K562 (cell line): Measurements from ENCODE around the gene DDAH2. TPM values are rescaled to one million over a fixed set of nuclear protein-coding genes. Genes with fewer than 3 reads are reported as not detected.

Source experiments
- BRD9 ChIP-seq: fragments of 450-650 bp; IDR thresholded peaks from 2 replicates; pipeline ENCODE4 v1.6.1; 2018; ENCODE audit warnings: low read depth; ENCODE audit not compliant: partially characterized antibody
- E2F5 ChIP-seq: sonication (generic); formaldehyde crosslinking; IDR thresholded peaks from 2 replicates; pipeline ENCODE4 v1.8.0; 2022; ENCODE audit warnings: mild to moderate bottlenecking, missing genetic modification reagents
- HEY1 ChIP-seq: fragments of 250-450 bp; sonication (Bioruptor Pico); IDR thresholded peaks from 2 replicates; pipeline ENCODE4 v1.5.0; 2020; ENCODE audit warnings: mild to moderate bottlenecking, moderate library complexity, borderline replicate concordance
- HNRNPL ChIP-seq: fragments of 200-400 bp; formaldehyde crosslinking; IDR thresholded peaks from 2 replicates; pipeline ENCODE4 v1.6.1; 2017; ENCODE audit warnings: low read depth, mild to moderate bottlenecking, low read length
- ILK ChIP-seq: fragments of 450-650 bp; IDR thresholded peaks from 2 replicates; pipeline ENCODE4 v1.6.1; 2016; ENCODE audit warnings: missing genetic modification characterization, low read depth, mild to moderate bottlenecking, missing compliant biosample characterization, moderate library complexity, borderline replicate concordance
- KDM4B ChIP-seq, 2 experiments: fragments of 450-650 bp in 1 of 2; sonication (generic) in 1 of 2; IDR thresholded peaks; 2 replicates each; pipeline ENCODE4 v1.6.1; 2016 to 2017; ENCODE audit warnings: borderline replicate concordance in 2 of 2, antibody characterized with exemption in 1 of 2, low read depth in 1 of 2, mild to moderate bottlenecking in 1 of 2
- MED1 ChIP-seq: sonication (generic); formaldehyde crosslinking; IDR thresholded peaks from 2 replicates; pipeline ENCODE4 v1.8.1; 2023; ENCODE audit warnings: missing genetic modification reagents, borderline replicate concordance
- NCOA1 ChIP-seq: fragments of 450-650 bp; IDR thresholded peaks from 2 replicates; pipeline ENCODE4 v1.6.1; 2016; ENCODE audit warnings: low read depth
- OTX1 ChIP-seq: fragments of 450-650 bp; formaldehyde crosslinking; IDR thresholded peaks from 2 replicates; pipeline ENCODE4 v1.4.0; 2022; ENCODE audit warnings: mild to moderate bottlenecking
- PHB ChIP-seq: fragments of 250-450 bp; sonication (Bioruptor Pico); IDR thresholded peaks from 2 replicates; pipeline ENCODE4 v1.5.0; 2021
- SAFB ChIP-seq: fragments of 200-400 bp; formaldehyde crosslinking; IDR thresholded peaks from 2 replicates; pipeline ENCODE4 v1.6.1; 2017; ENCODE audit warnings: low read depth, low read length, borderline replicate concordance
- TCF3 ChIP-seq: sonication (generic); formaldehyde crosslinking; IDR thresholded peaks from 2 replicates; pipeline ENCODE4 v1.4.0; 2020; ENCODE audit warnings: mild to moderate bottlenecking, missing genetic modification reagents
- TEAD2 ChIP-seq: fragments of 450-650 bp; IDR thresholded peaks from 2 replicates; pipeline ENCODE4 v1.6.1; 2016; ENCODE audit warnings: missing genetic modification characterization, control low read depth, missing compliant biosample characterization
- TFAM ChIP-seq: fragments of 250-450 bp; sonication (Bioruptor Pico); conservative IDR thresholded peaks from 2 replicates; pipeline ENCODE4 v1.5.0; 2021; ENCODE audit warnings: mild to moderate bottlenecking, moderate library complexity
- YY1 ChIP-seq, 3 experiments: IDR thresholded peaks; 2 replicates each; pipeline ENCODE4 v1.6.1; 2011; ENCODE audit warnings: low read length in 2 of 3, mild to moderate bottlenecking in 2 of 3, moderate library complexity in 2 of 3, borderline replicate concordance in 1 of 3, control low read depth in 1 of 3, low read depth in 1 of 3; ENCODE audit not compliant: insufficient read depth in 3 of 3, insufficient replicate concordance in 2 of 3, control insufficient read depth in 1 of 3, insufficient read length in 1 of 3; ENCODE audit errors: extremely low read depth in 1 of 3
- ZBTB5 ChIP-seq: fragments of 450-650 bp; IDR thresholded peaks from 2 replicates; pipeline ENCODE4 v1.6.1; 2017; ENCODE audit warnings: antibody characterized with exemption
- ZFP91 ChIP-seq: sonication (generic); formaldehyde crosslinking; IDR thresholded peaks from 2 replicates; pipeline ENCODE4 v1.8.0; 2022; ENCODE audit warnings: mild to moderate bottlenecking, missing genetic modification reagents
- ZNF324 ChIP-seq: fragments of 250-450 bp; sonication (Bioruptor Pico); IDR thresholded peaks from 2 replicates; pipeline ENCODE4 v1.4.0; 2020; ENCODE audit warnings: mild to moderate bottlenecking
- ZNF449 ChIP-seq: fragments of 250-450 bp; sonication (Bioruptor Pico); IDR thresholded peaks from 2 replicates; pipeline ENCODE4 v1.8.0; 2022; ENCODE audit warnings: moderate library complexity, mild to moderate bottlenecking, inconsistent platforms
- ZNF766 ChIP-seq: fragments of 200-800 bp; sonication (Bioruptor generic); conservative IDR thresholded peaks from 2 replicates; pipeline ENCODE4 v1.6.1; 2016; ENCODE audit warnings: missing genetic modification characterization, missing compliant biosample characterization
- polyA plus RNA-seq, 8 experiments: library from polyadenylated mRNA; depleted of rRNA in 4 of 8; stranded (reverse) in 5 of 8; unstranded in 3 of 8; fragments of >200 nt; fragmentation: Nextera tagmentation in 2 of 8; fragmentation: Illumina TruSeq in 1 of 8; extraction: Ambion mirVana in 2 of 8; extraction: Trizol in 1 of 8; gene quantifications; 2 replicates each; pipeline versions ENCODE4 v1.2.1 to v1.2.3, GENCODE V29; 2011 to 2014; ENCODE audit warnings: inconsistent platforms in 1 of 8, missing spikeins in 1 of 8
- total RNA-seq, 7 experiments: library from RNA; depleted of rRNA in 6 of 7; stranded (reverse); fragments of >200 nt in 6 of 7; fragmentation: Illumina TruSeq in 2 of 7; extraction: Trizol in 2 of 7; gene quantifications; 2 replicates each; pipeline versions ENCODE4 v1.2.1 to v1.2.3, GENCODE V29; 2011 to 2021; ENCODE audit warnings: low replicate concordance in 1 of 7

DDAH2 gene
- total and polyA plus RNA-seq, 9 of the 15 experiments (the other 6 are each of a cell fraction or from before 2014, with no cell fraction given): 1.8 to 45.4 (median 21.4) TPM

GRCh38 chr6:31702819-31703716 is 26.0 kb downstream of the DDAH2 start, which contains the start of gene ABHD16A (continued):
- no peak for TF ChIP-seq MED1 (CRISPR knock-in tag)
- TF ChIP-seq OTX1 (CRISPR knock-in tag): no peak; the same call in 1 of the 2 replicates
- no peak; the same call in 1 of the 2 replicates for TF ChIP-seq TEAD2
- peak; percentile 39 for TF ChIP-seq NCOA1
- TF ChIP-seq ILK: no peak
- no peak; the same call in 1 of the 2 replicates for TF ChIP-seq HEY1 (CRISPR knock-in tag)
- TF ChIP-seq ZBTB5: no peak
- TF ChIP-seq SAFB: no peak
- TF ChIP-seq ZNF449: no peak
- peak; percentile 48; the same call in 1 of the 2 replicates for TF ChIP-seq TCF3 (CRISPR knock-in tag)
- TF ChIP-seq BRD9: peak; percentile 90
- TF ChIP-seq YY1 (IDR thresholded peaks at IDR 0.05; ENCODE audit: borderline replicate concordance in 1 of 3, control insufficient read depth in 1 of 3, extremely low read depth in 1 of 3, insufficient read depth in 3 of 3, insufficient read length in 1 of 3, insufficient replicate concordance in 2 of 3, low read depth in 1 of 3, low read length in 2 of 3): peak in 2 of 3 experiments; percentile 83 to 86
- no peak for TF ChIP-seq TFAM (CRISPR knock-in tag)
- TF ChIP-seq PHB: peak; percentile 82; the same call in 1 of the 2 replicates
- no peak for TF ChIP-seq HNRNPL
- TF ChIP-seq ZNF324 (CRISPR knock-in tag): no peak; the same call in 1 of the 2 replicates
- TF ChIP-seq ZNF766 (CRISPR knock-in tag): 0 out of 2 replicates have a peak, but pooled peaks have one; percentile 91
- TF ChIP-seq KDM4B (IDR thresholded peaks at IDR 0.05; ENCODE audit: borderline replicate concordance in 2 of 2, low read depth in 1 of 2): peak in 1 of 2 experiments; percentile 85; a peak in 1 of 4 replicates
- TF ChIP-seq ZFP91 (CRISPR knock-in tag): peak; percentile 68
- TF ChIP-seq E2F5 (CRISPR knock-in tag): 0 out of 2 replicates have a peak, but pooled peaks have one; percentile 55
